Lower leg skin (tissue), 3 donors: ENCODE data around the gene PLOD3.

Experiments used
- CTCF ChIP-seq, 3 donors: fragments of 450-650 bp; IDR thresholded peaks; one replicate each; pipeline ENCODE4 v1.5.1; 2016; ENCODE audit warnings: antibody characterized with exemption in 3 of 3, mild to moderate bottlenecking in 3 of 3, moderate library complexity in 2 of 3
- POLR2A ChIP-seq, 2 donors: fragments of 450-650 bp; IDR thresholded peaks; one replicate each; pipeline ENCODE4 v1.6.1; 2016 to 2017; ENCODE audit warnings: antibody characterized with exemption in 2 of 2, mild to moderate bottlenecking in 1 of 2, moderate library complexity in 1 of 2

- TF ChIP-seq CTCF (IDR thresholded peaks at IDR 0.05) (no peak), POLR2A (IDR thresholded peaks at IDR 0.05) (no peak)
Observed at GRCh38 chr7:101195884-101196283, 21.5 kb downstream of the PLOD3 start.
